HepG2 (cell line): ENCODE data around the gene OR6S1. TPM values are rescaled to one million over a fixed set of nuclear protein-coding genes. Genes with fewer than 3 reads are reported as not detected.

Experiments
- ATAD3A ChIP-seq: sonication (generic); formaldehyde crosslinking; IDR thresholded peaks from 2 replicates; pipeline ENCODE4 v1.4.0; 2020; ENCODE audit warnings: missing genetic modification reagents
- CEBPZ ChIP-seq: IDR thresholded peaks from 2 replicates; pipeline ENCODE4 v1.6.1; 2012; ENCODE audit warnings: low read length, improper control_type of control experiment
- GPN1 ChIP-seq: sonication (generic); formaldehyde crosslinking; IDR thresholded peaks from 2 replicates; pipeline ENCODE4 v1.5.1; 2020; ENCODE audit warnings: missing genetic modification reagents, borderline replicate concordance
- HMGA1 ChIP-seq: sonication (generic); formaldehyde crosslinking; conservative IDR thresholded peaks from 2 replicates; pipeline ENCODE4 v1.4.0; 2020; ENCODE audit warnings: missing genetic modification reagents
- HMGXB4 ChIP-seq, 2 experiments: sonication (generic) in 1 of 2; formaldehyde crosslinking in 1 of 2; IDR thresholded peaks; 2 replicates each; pipeline versions ENCODE4 v1.4.0 to v1.6.1; 2018 to 2020; ENCODE audit warnings: missing genetic modification reagents in 2 of 2, borderline replicate concordance in 1 of 2, low read depth in 1 of 2, mild to moderate bottlenecking in 1 of 2, missing biosample characterization in 1 of 2
- MIER3 ChIP-seq: IDR thresholded peaks from 2 replicates; pipeline ENCODE4 v1.6.1; 2016; ENCODE audit warnings: missing compliant biosample characterization, borderline replicate concordance
- RBM22 ChIP-seq: fragments of 200-400 bp; formaldehyde crosslinking; optimal IDR thresholded peaks from 2 replicates; pipeline ENCODE3; 2017; ENCODE audit warnings: mild to moderate bottlenecking, low read length, moderate library complexity
- ZBTB3 ChIP-seq: sonication (generic); formaldehyde crosslinking; IDR thresholded peaks from 2 replicates; pipeline ENCODE4 v1.4.0; 2020; ENCODE audit warnings: low read depth, mild to moderate bottlenecking, moderate library complexity, missing genetic modification reagents, borderline replicate concordance
- ZNF124 ChIP-seq: sonication (generic); formaldehyde crosslinking; IDR thresholded peaks from 2 replicates; pipeline ENCODE4 v1.4.0; 2020; ENCODE audit warnings: missing genetic modification reagents
- ZNF264 ChIP-seq: sonication (generic); formaldehyde crosslinking; IDR thresholded peaks from 2 replicates; pipeline ENCODE4 v1.4.0; 2020; ENCODE audit warnings: missing genetic modification reagents
- ZNF33B ChIP-seq: sonication (generic); formaldehyde crosslinking; IDR thresholded peaks from 2 replicates; pipeline ENCODE4 v1.5.1; 2020; ENCODE audit warnings: mild to moderate bottlenecking, missing genetic modification reagents
- ZNF670 ChIP-seq: sonication (generic); formaldehyde crosslinking; IDR thresholded peaks from 2 replicates; pipeline ENCODE4 v1.8.0; 2022; ENCODE audit warnings: mild to moderate bottlenecking, missing genetic modification reagents, borderline replicate concordance
- polyA plus RNA-seq, 8 experiments: library from polyadenylated mRNA; depleted of rRNA in 3 of 8; stranded (reverse) in 7 of 8; unstranded in 1 of 8; fragments of >200 nt; fragmentation: Illumina TruSeq in 4 of 8; extraction: Trizol in 4 of 8; gene quantifications; 2 replicates each; pipeline versions ENCODE4 v1.2.1 to v1.2.3, GENCODE V29; 2011 to 2016; ENCODE audit warnings: low read depth in 4 of 8, missing spikeins in 1 of 8, mixed read lengths in 1 of 8; ENCODE audit not compliant: insufficient read depth in 1 of 8
- total RNA-seq, 5 experiments: library from RNA; depleted of rRNA; stranded (reverse); fragments of >200 nt; fragmentation: Illumina TruSeq; extraction: Trizol; gene quantifications; 2 replicates each; pipeline ENCODE4 v1.2.3, GENCODE V29; 2016; ENCODE audit warnings: low read depth in 1 of 5

Gene OR6S1
- total and polyA plus RNA-seq, 2 of the 13 experiments (the other 11 are each of a cell fraction or from before 2014, with no cell fraction given), result 0.09 TPM; not detected in 1

- TF ChIP-seq ZBTB3 (CRISPR knock-in tag), result no peak
- no peak for TF ChIP-seq GPN1 (CRISPR knock-in tag)
- peak; percentile 56; the same call in 1 of the 2 replicates for TF ChIP-seq MIER3
- no peak for TF ChIP-seq HMGA1 (CRISPR knock-in tag)
- TF ChIP-seq CEBPZ, result no peak
- no peak for TF ChIP-seq ATAD3A
- TF ChIP-seq ZNF33B (CRISPR knock-in tag), result no peak
- peak; percentile 59 for TF ChIP-seq RBM22
- TF ChIP-seq ZNF670 (CRISPR knock-in tag), result no peak
- peak; percentile 95 to 96 for TF ChIP-seq HMGXB4 (CRISPR knock-in tag; IDR thresholded peaks at IDR 0.05; ENCODE audit: borderline replicate concordance in 1 of 2, low read depth in 1 of 2)
- TF ChIP-seq ZNF124, result peak; percentile 37; the same call in 1 of the 2 replicates
- no peak for TF ChIP-seq ZNF264 (CRISPR knock-in tag)
These were observed 10.2 kb downstream of the OR6S1 start (continued) for GRCh38 chr14:20631023-20631879.
